Right lobe of liver (tissue), 4 donors: ENCODE data around the gene IP6K3.

Source experiments
- POLR2A ChIP-seq: fragments of 450-650 bp; IDR thresholded peaks from one replicate; pipeline ENCODE4 v1.6.1; 2017; ENCODE audit warnings: antibody characterized with exemption, mild to moderate bottlenecking
- TF ChIP-seq, protein P1 (sequence below), 4 donors: fragments of 200-600 bp in 3 of 4; fragments of 450-650 bp in 1 of 4; IDR thresholded peaks; one replicate each; pipeline versions ENCODE4 v1.5.1 to v1.8.0; 2016 to 2022; ENCODE audit warnings: antibody characterized with exemption in 4 of 4, mild to moderate bottlenecking in 2 of 4
- donor health status: DM: no; HTN: no; CAD: no.
- donor health status: DM: no; HTN: no; CAD: no.
- donor health status: DM: no; HTN: yes; CAD: no.

GRCh38 chr6:33684428-33684896 lies 62.2 kb downstream of the IP6K3 start:
- TF ChIP-seq POLR2A, result no peak
- TF ChIP-seq, protein P1, sequence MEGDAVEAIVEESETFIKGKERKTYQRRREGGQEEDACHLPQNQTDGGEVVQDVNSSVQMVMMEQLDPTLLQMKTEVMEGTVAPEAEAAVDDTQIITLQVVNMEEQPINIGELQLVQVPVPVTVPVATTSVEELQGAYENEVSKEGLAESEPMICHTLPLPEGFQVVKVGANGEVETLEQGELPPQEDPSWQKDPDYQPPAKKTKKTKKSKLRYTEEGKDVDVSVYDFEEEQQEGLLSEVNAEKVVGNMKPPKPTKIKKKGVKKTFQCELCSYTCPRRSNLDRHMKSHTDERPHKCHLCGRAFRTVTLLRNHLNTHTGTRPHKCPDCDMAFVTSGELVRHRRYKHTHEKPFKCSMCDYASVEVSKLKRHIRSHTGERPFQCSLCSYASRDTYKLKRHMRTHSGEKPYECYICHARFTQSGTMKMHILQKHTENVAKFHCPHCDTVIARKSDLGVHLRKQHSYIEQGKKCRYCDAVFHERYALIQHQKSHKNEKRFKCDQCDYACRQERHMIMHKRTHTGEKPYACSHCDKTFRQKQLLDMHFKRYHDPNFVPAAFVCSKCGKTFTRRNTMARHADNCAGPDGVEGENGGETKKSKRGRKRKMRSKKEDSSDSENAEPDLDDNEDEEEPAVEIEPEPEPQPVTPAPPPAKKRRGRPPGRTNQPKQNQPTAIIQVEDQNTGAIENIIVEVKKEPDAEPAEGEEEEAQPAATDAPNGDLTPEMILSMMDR (IDR thresholded peaks at IDR 0.05), result no peak
